ENCODE measurements around the gene WSCD2. TPM values are rescaled to one million over a fixed set of nuclear protein-coding genes. Genes with fewer than 3 reads are reported as not detected.

The WSCD2 gene
- polyA plus RNA-seq, 1 experiment = not detected

DNA sequence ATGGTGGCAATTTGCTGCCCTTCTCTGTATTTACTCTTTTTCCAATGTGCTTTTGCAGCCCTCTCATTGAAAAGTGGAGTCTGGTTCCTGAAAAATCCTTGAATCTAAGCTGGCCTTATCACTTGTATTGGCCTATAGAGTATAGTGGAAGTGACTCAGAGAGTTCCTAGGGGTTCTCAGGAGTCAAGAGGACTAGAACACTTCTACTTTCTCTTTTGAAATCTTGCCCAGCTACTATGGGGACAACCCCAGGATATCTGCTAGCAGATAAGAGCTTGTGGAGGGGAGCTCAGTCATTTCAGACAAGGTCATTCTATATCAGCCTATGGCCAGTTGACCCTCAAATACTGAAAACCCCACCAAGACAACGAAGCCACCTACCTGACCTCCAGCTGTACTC is 26.7 kb upstream of the WSCD2 start:
- ChIA-PET CTCF (interaction anchor here (0.9 kb wide), 1 partner anchor 410 kb away, joined by 3 read pairs; no protein-coding TSS in a partner anchor), POLR2A (no interaction called here)
- Histone ChIP-seq H3K36me3 (ENCODE audit: control insufficient read depth, insufficient read depth, low read length) (no peaks in the 10 kb centered on the region), H3K4me3 (ENCODE audit: low read depth, low read length) (no peak overlapping the region), H3K27me3 (ENCODE audit: control insufficient read depth, insufficient read depth, low read length) (no peaks in the 10 kb centered on the region)
- DNase-seq (ENCODE audit: low read depth) = no peak
- TF ChIP-seq, protein P1, sequence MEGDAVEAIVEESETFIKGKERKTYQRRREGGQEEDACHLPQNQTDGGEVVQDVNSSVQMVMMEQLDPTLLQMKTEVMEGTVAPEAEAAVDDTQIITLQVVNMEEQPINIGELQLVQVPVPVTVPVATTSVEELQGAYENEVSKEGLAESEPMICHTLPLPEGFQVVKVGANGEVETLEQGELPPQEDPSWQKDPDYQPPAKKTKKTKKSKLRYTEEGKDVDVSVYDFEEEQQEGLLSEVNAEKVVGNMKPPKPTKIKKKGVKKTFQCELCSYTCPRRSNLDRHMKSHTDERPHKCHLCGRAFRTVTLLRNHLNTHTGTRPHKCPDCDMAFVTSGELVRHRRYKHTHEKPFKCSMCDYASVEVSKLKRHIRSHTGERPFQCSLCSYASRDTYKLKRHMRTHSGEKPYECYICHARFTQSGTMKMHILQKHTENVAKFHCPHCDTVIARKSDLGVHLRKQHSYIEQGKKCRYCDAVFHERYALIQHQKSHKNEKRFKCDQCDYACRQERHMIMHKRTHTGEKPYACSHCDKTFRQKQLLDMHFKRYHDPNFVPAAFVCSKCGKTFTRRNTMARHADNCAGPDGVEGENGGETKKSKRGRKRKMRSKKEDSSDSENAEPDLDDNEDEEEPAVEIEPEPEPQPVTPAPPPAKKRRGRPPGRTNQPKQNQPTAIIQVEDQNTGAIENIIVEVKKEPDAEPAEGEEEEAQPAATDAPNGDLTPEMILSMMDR (IDR thresholded peaks at IDR 0.05; ENCODE audit: insufficient read depth, low read depth, low read length) = no peak

DNA sequence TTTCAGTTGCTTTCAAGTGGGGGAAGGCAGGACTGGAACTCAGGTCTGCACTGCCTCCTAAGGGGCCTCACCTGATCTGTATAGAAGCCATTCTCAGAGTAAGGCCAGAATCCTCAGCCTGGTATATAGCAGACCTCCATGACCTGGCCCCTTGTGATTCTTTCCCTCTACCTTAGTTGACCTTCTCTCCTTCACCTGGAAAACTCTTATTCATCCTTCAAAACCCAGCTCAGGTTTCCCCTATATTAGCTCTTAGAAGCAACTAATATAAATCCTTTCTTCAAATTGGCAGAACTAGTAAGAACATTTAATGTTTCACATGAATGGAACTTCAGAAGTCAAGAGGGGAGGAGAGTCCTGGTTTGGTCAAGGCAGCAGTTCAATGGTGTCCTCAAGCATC is 26.0 kb upstream of the WSCD2 start:
- H3K36me3 ChIP-seq (ENCODE audit: control insufficient read depth, insufficient read depth, low read length) = no peaks in the 10 kb centered on the region
- ChIA-PET POLR2A (no interaction called here), CTCF (interaction anchor here (0.9 kb wide), 1 partner anchor 409 kb away, joined by 3 read pairs; no protein-coding TSS in a partner anchor)
- TF ChIP-seq, protein P1 (IDR thresholded peaks at IDR 0.05; ENCODE audit: insufficient read depth, low read depth, low read length) = no peak
- no peak overlapping the region for H3K4me3 ChIP-seq (ENCODE audit: low read depth, low read length)
- no peak for DNase-seq (ENCODE audit: low read depth)
- H3K27me3 ChIP-seq (ENCODE audit: control insufficient read depth, insufficient read depth, low read length) = no peaks in the 10 kb centered on the region

DNA sequence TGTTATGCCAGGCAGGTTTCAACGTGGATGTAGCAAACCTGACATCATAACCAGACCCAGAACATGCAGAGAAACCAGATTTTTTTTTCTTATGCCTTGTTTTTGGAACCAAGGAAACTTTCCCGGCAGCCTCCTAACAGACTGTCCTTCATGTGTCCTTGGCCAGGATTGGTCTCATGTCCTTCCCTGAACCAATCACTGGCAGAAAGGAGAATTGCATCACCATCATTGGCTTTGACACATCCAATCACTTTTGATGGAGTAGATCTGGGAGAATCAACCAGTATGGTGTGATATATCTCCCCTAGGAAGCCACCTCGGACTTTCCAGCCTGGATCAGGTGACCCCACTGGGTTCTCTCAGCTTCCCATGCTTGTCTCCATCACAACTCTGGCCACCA is 25.6 kb upstream of the WSCD2 start:
- POLR2A ChIA-PET = no interaction called here
- no peaks in the 10 kb centered on the region for H3K27me3 ChIP-seq (ENCODE audit: control insufficient read depth, insufficient read depth, low read length)
- DNase-seq (ENCODE audit: low read depth) = no peak
- H3K4me3 ChIP-seq (ENCODE audit: low read depth, low read length) = no peak overlapping the region
- TF ChIP-seq, protein P1 (IDR thresholded peaks at IDR 0.05; ENCODE audit: insufficient read depth, low read depth, low read length) = no peak
- CTCF ChIA-PET = no interaction called here
- no peaks in the 10 kb centered on the region for H3K36me3 ChIP-seq (ENCODE audit: control insufficient read depth, insufficient read depth, low read length)

DNA sequence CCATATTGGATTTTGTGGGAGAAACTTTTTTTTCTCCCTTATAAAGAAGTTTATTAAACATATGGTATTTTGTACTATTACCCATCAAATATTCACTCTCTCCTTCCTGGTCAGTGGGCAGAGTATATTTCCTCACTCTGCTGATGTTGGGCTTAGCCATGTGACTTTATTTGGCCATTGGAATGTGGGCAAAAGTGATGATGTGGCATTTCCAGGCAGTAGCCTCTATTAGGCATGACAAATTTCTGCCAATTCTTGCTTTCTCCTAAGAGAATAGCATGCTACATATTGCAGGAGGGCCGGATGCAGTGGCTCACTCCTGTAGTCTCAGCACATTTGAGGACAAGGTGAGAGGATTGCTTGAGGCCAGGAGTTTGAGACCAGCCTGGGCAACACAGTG is 24.4 kb upstream of the WSCD2 start:
- Histone ChIP-seq H3K36me3 (ENCODE audit: control insufficient read depth, insufficient read depth, low read length) (no peaks in the 10 kb centered on the region), H3K27me3 (ENCODE audit: control insufficient read depth, insufficient read depth, low read length) (no peaks in the 10 kb centered on the region), H3K4me3 (ENCODE audit: low read depth, low read length) (no peak overlapping the region)
- DNase-seq (ENCODE audit: low read depth) = no peak
- ChIA-PET POLR2A (no interaction called here), CTCF (no interaction called here)
- TF ChIP-seq, protein P1 (IDR thresholded peaks at IDR 0.05; ENCODE audit: insufficient read depth, low read depth, low read length) = no peak

DNA sequence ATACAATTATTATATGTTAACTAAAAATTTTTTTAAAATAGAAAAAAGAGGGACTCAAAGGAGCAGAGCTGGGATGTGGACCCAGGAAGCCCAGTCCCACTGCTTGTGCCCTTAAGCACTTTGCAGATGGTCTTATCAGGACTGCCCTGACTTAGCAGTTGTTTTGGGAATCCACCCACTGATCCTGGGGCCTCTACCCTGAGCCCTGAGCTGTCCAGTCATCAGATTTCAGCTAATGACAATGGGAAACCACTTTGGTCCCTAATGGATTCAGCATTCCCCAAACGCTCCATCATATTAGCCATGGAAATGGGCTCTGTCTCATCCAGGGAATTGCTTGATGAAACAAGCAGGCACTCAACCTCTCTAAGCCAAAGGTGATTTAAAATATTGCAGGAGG is 22.5 kb upstream of the WSCD2 start:
- DNase-seq (ENCODE audit: low read depth) = no peak
- H3K4me3 ChIP-seq (ENCODE audit: low read depth, low read length) = no peak overlapping the region
- H3K27me3 ChIP-seq (ENCODE audit: control insufficient read depth, insufficient read depth, low read length) = no peaks in the 10 kb centered on the region
- H3K36me3 ChIP-seq (ENCODE audit: control insufficient read depth, insufficient read depth, low read length) = no peaks in the 10 kb centered on the region
- TF ChIP-seq, protein P1 (IDR thresholded peaks at IDR 0.05; ENCODE audit: insufficient read depth, low read depth, low read length) = no peak
- POLR2A ChIA-PET = no interaction called here
- CTCF ChIA-PET = no interaction called here
